ENCODE measurements around the gene SLC28A3. TPM values are rescaled to one million over a fixed set of nuclear protein-coding genes. Genes with fewer than 3 reads are reported as not detected.
A peak's percentile ranks its signal among the peaks of the same experiment; 100 is the strongest.
"Not testable (repeated sequence)": the region's sequence is repeated elsewhere in the genome, so short reads cannot be mapped to it uniquely, and the experiment has no call there.

The SLC28A3 gene
- total RNA-seq, 1 donor from 2014 or later, result not detected

- DNase-seq (ENCODE audit: extremely low spot score, unreplicated experiment), result no peak
- H3K27me3 Mint-ChIP-seq (ENCODE audit: unreplicated experiment), result peaks cover 19% of the 10 kb centered on the region
- no peaks in the 10 kb centered on the region for H3K36me3 Mint-ChIP-seq (ENCODE audit: unreplicated experiment)
- no peaks in the 10 kb centered on the region for H3K9me3 Mint-ChIP-seq (ENCODE audit: unreplicated experiment)
- H3K27ac Mint-ChIP-seq (ENCODE audit: unreplicated experiment), result no peak overlapping the region
- H3K4me1 Mint-ChIP-seq (ENCODE audit: unreplicated experiment), result peaks cover 17% of the 10 kb centered on the region
- H3K4me3 Mint-ChIP-seq (ENCODE audit: unreplicated experiment), result no peak overlapping the region
- TF ChIP-seq, protein P1, sequence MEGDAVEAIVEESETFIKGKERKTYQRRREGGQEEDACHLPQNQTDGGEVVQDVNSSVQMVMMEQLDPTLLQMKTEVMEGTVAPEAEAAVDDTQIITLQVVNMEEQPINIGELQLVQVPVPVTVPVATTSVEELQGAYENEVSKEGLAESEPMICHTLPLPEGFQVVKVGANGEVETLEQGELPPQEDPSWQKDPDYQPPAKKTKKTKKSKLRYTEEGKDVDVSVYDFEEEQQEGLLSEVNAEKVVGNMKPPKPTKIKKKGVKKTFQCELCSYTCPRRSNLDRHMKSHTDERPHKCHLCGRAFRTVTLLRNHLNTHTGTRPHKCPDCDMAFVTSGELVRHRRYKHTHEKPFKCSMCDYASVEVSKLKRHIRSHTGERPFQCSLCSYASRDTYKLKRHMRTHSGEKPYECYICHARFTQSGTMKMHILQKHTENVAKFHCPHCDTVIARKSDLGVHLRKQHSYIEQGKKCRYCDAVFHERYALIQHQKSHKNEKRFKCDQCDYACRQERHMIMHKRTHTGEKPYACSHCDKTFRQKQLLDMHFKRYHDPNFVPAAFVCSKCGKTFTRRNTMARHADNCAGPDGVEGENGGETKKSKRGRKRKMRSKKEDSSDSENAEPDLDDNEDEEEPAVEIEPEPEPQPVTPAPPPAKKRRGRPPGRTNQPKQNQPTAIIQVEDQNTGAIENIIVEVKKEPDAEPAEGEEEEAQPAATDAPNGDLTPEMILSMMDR (IDR thresholded peaks at IDR 0.05), result no peak
These were observed 35.4 kb upstream of the SLC28A3 start for GRCh38 chr9:84375954-84376353.

DNA sequence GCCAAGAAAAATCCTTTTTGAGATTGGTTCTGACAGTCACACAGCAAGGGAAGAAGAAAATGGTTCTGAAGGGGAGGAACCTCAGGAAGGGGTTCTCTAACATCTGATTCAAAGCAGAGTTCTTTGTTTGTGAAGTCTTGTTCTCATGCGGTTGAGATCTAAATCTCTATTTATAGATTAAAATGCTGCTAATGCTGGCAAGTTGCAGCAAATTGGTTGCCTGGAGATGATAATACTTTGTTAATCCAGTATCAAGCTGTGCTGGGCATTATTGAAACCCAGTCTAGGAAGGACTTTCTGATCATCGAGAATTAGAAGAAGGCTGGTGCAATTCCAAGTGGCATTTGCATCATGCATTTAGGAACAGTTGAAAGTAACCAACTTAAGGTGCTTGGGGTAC is 34.0 kb upstream of the SLC28A3 start:
- Mint-ChIP-seq H3K27ac (ENCODE audit: unreplicated experiment) (no peak overlapping the region), H3K9me3 (ENCODE audit: unreplicated experiment) (no peaks in the 10 kb centered on the region), H3K27me3 (ENCODE audit: unreplicated experiment) (peaks cover 18% of the 10 kb centered on the region), H3K4me3 (ENCODE audit: unreplicated experiment) (no peak overlapping the region), H3K36me3 (ENCODE audit: unreplicated experiment) (no peaks in the 10 kb centered on the region), H3K4me1 (ENCODE audit: unreplicated experiment) (peaks cover 20% of the 10 kb centered on the region)
- TF ChIP-seq, protein P1 (IDR thresholded peaks at IDR 0.05), result no peak
- DNase-seq (ENCODE audit: extremely low spot score, unreplicated experiment), result no peak

DNA sequence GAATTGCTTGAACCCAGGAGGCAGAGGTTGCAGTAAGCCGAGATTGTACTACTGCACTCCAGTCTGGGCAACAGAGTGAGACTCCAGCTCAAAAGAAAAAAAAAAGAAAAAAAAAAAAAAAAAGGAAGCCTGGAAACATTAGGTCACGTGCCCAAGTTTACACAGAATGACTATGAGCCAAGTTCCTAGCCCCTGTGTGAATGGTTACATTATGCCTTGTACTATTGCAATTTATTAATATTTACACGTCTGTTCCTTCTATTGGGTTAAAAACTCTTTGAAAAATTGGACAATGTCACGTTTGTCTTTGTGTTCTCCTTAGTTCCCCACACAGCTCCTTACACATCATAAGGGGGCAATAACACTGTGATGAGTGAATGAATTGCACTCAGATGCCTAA is 33.5 kb upstream of the SLC28A3 start:
- no peaks in the 10 kb centered on the region for H3K36me3 Mint-ChIP-seq (ENCODE audit: unreplicated experiment)
- no peak overlapping the region for H3K4me3 Mint-ChIP-seq (ENCODE audit: unreplicated experiment)
- no peaks in the 10 kb centered on the region for H3K9me3 Mint-ChIP-seq (ENCODE audit: unreplicated experiment)
- H3K27ac Mint-ChIP-seq (ENCODE audit: unreplicated experiment), result no peak overlapping the region
- peaks cover 20% of the 10 kb centered on the region for H3K4me1 Mint-ChIP-seq (ENCODE audit: unreplicated experiment)
- H3K27me3 Mint-ChIP-seq (ENCODE audit: unreplicated experiment), result peaks cover 13% of the 10 kb centered on the region
- DNase-seq (ENCODE audit: extremely low spot score, unreplicated experiment), result no peak
- TF ChIP-seq, protein P1 (IDR thresholded peaks at IDR 0.05), result no peak

GRCh38 chr9:84371737-84372136 is 31.2 kb upstream of the SLC28A3 start:
- Mint-ChIP-seq H3K4me3 (ENCODE audit: unreplicated experiment) (no peak overlapping the region), H3K4me1 (ENCODE audit: unreplicated experiment) (peaks cover 20% of the 10 kb centered on the region), H3K27ac (ENCODE audit: unreplicated experiment) (peak overlapping the region; percentile 28), H3K36me3 (ENCODE audit: unreplicated experiment) (no peaks in the 10 kb centered on the region), H3K27me3 (ENCODE audit: unreplicated experiment) (peaks cover 6% of the 10 kb centered on the region), H3K9me3 (ENCODE audit: unreplicated experiment) (no peaks in the 10 kb centered on the region)
- TF ChIP-seq, protein P1 (IDR thresholded peaks at IDR 0.05), result no peak
- DNase-seq (ENCODE audit: extremely low spot score, unreplicated experiment), result no peak

DNA sequence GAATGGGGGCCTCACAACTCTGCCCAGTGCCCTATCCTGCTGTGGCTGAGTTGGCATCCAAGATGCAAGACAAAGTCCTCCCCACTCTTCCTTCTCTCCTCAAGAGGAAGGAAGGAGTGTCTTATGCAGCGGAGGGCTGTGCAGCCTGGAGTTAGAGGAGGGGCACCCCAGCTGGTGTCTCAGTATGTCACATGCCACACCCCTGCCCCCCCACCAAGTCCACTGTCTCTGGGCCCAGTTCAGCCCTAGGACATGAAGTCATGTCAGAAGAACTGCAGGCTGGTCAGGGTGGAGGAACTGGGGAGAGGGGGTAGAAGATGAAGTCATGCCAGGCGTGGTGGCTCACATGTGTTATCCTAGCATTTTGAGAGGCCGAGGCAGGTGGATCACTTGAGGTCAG is 28.0 kb upstream of the SLC28A3 start:
- Mint-ChIP-seq H3K4me3 (ENCODE audit: unreplicated experiment) (no peak overlapping the region), H3K36me3 (ENCODE audit: unreplicated experiment) (no peaks in the 10 kb centered on the region), H3K4me1 (ENCODE audit: unreplicated experiment) (peaks cover 15% of the 10 kb centered on the region), H3K27ac (ENCODE audit: unreplicated experiment) (no peak overlapping the region), H3K27me3 (ENCODE audit: unreplicated experiment) (no peaks in the 10 kb centered on the region), H3K9me3 (ENCODE audit: unreplicated experiment) (peaks cover 11% of the 10 kb centered on the region)
- no peak for DNase-seq (ENCODE audit: extremely low spot score, unreplicated experiment)
- TF ChIP-seq, protein P1 (IDR thresholded peaks at IDR 0.05), result no peak

DNA sequence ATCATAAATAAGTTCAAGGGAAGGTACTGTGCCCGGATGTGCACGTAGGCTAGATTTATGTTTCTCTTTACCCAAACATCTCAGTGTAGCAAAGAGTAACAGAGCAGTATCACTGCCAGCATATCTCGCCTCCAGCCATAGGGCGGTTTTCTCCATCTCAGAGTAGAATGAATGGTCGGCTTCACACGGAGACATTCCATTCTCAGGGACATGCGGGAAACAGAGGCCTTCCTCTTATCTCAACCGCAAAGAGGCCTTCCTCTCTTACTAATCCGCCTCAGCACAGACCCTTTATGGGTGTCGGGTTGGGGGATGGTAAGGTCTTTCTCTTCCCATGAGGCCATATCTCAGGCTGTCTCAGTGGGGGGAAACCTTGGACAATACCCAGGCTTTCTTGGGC is 27.2 kb upstream of the SLC28A3 start:
- H3K36me3 Mint-ChIP-seq (ENCODE audit: unreplicated experiment); H3K4me3 Mint-ChIP-seq (ENCODE audit: unreplicated experiment); H3K27ac Mint-ChIP-seq (ENCODE audit: unreplicated experiment); H3K27me3 Mint-ChIP-seq (ENCODE audit: unreplicated experiment); DNase-seq (ENCODE audit: extremely low spot score, unreplicated experiment): not testable (repeated sequence)
- Mint-ChIP-seq H3K4me1 (ENCODE audit: unreplicated experiment) (peaks cover 15% of the 10 kb centered on the region), H3K9me3 (ENCODE audit: unreplicated experiment) (peaks cover 11% of the 10 kb centered on the region)

Data from osteocyte (in vitro differentiated cells).